Limb (tissue), 2 donors: ENCODE measurements around the gene GRID1.
A peak's percentile ranks its signal among the peaks of the same experiment; 100 is the strongest.

Source experiments
- DNase-seq, 2 donors: peaks; one replicate each; pipeline ENCODE4 v3.0.0-alpha.2; 2016; ENCODE audit errors: extremely low spot score in 2 of 2

Gene GRID1

GRCh38 chr10:86215712-86216111, 150.9 kb downstream of the GRID1 start:
- no peak for DNase-seq

- no peak for DNase-seq
Observed at GRCh38 chr10:86215046-86215445, 151.5 kb downstream of the GRID1 start.

GRCh38 chr10:86213148-86213547, 153.4 kb downstream of the GRID1 start:
- no peak for DNase-seq

- DNase-seq, result no peak
Observed at GRCh38 chr10:86212391-86212700, 154.2 kb downstream of the GRID1 start.

GRCh38 chr10:86211691-86212390, 154.8 kb downstream of the GRID1 start:
- DNase-seq, result no peak

- no peak for DNase-seq
Observed at GRCh38 chr10:86210416-86210815, 156.2 kb downstream of the GRID1 start.

GRCh38 chr10:86209726-86210125, 156.9 kb downstream of the GRID1 start:
- DNase-seq, result no peak

- no peak for DNase-seq
Observed at GRCh38 chr10:86207226-86207625, 159.4 kb downstream of the GRID1 start.

- DNase-seq, result no peak
Observed at GRCh38 chr10:86206240-86206579, 160.4 kb downstream of the GRID1 start.

GRCh38 chr10:86205306-86206239, 161.0 kb downstream of the GRID1 start:
- no peak for DNase-seq

- DNase-seq, result no peak
Observed at GRCh38 chr10:86204421-86205305, 161.9 kb downstream of the GRID1 start.

- DNase-seq, result peak; percentile 28 to 79
Observed at GRCh38 chr10:86203162-86203905, 163.3 kb downstream of the GRID1 start.

- no peak for DNase-seq
Observed at GRCh38 chr10:86202226-86202735, 164.3 kb downstream of the GRID1 start.

- no peak for DNase-seq
Observed at GRCh38 chr10:86200867-86201266, 165.7 kb downstream of the GRID1 start.

- no peak for DNase-seq
Observed at GRCh38 chr10:86200269-86200668, 166.3 kb downstream of the GRID1 start.

- no peak for DNase-seq
Observed at GRCh38 chr10:86199041-86199440, 167.6 kb downstream of the GRID1 start.

- no peak for DNase-seq
Observed at GRCh38 chr10:86198271-86198670, 168.3 kb downstream of the GRID1 start.

- DNase-seq, result no peak
Observed at GRCh38 chr10:86197166-86197790, 169.3 kb downstream of the GRID1 start.

GRCh38 chr10:86195521-86196157, 171.0 kb downstream of the GRID1 start:
- no peak for DNase-seq

- DNase-seq, result no peak
Observed at GRCh38 chr10:86194684-86195083, 171.9 kb downstream of the GRID1 start.
